ENCODE results near the gene ARHGAP9. TPM values are rescaled to one million over a fixed set of nuclear protein-coding genes. Genes with fewer than 3 reads are reported as not detected.

Gene ARHGAP9
- total RNA-seq, 4 donors from 2014 or later, result 5.4 to 7.4 (median 5.9) TPM

DNA sequence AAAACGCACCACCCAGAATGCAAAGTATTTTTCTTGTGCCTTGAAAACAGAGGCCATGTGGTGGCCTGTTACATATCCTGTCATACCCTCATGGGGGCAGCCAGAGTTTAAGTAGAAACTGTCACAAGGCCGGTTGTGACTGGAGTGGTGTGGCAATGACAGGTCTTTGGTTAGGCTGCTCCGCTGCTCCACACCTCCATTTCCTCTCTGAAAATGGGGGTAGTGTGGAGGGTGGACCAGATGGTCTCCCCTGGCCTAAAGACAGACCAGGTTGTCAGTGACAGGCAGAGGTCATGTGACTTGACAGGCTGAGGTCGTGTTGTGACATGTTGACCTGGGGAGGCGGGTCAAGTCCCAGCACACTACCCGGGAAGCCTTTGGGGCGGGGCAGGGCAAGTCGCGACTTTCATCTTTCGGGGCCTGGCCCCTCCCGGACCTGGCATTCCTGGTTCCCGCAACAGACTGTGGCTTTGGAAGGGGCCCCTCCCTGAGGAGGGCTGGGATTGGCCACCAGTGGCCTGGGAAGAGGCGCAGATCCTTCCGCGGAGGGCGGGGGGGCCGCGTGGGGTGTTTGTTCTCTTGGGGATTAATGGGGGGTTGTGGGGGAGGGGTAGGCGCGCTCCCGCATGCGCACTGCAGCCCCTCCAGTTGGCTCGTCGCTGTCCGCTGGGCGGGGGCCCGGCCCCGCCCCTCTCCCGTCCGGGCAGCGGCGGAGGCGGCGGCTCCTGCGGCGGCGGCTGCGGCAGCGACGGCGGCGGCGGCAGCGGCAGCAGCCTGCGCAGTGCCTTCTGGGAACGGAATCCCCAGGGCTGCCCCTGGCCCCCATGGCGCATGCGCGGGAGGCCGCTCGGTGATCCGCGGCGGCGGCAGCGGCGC, 42.6 kb upstream of the ARHGAP9 start, which contains the start of gene MBD6:
Gene MBD6, plus strand, starts transcription at position 814 of the 876 bp plus-strand sequence. CDS start 1,480 bp downstream, outside the sequence.
- WGBS, result 2% methylated on average over 13 of the region's 57 CpGs
- peaks cover 24% of the 10 kb centered on the region for H3K36me3 ChIP-seq
- H3K27me3 ChIP-seq, result no peaks in the 10 kb centered on the region
- H3K4me3 ChIP-seq, result peak within 1 kb of the TSS; percentile 77
- H3K27ac ChIP-seq, result peak within 1 kb of the TSS; percentile 96
- no peaks in the 10 kb centered on the region for H3K9me3 ChIP-seq
- DNase-seq (ENCODE audit: low spot score in 2 of 2), result peak; percentile 95 to 97
- H3K4me1 ChIP-seq, result peaks cover 70% of the 10 kb centered on the region
- TF ChIP-seq, protein P1, sequence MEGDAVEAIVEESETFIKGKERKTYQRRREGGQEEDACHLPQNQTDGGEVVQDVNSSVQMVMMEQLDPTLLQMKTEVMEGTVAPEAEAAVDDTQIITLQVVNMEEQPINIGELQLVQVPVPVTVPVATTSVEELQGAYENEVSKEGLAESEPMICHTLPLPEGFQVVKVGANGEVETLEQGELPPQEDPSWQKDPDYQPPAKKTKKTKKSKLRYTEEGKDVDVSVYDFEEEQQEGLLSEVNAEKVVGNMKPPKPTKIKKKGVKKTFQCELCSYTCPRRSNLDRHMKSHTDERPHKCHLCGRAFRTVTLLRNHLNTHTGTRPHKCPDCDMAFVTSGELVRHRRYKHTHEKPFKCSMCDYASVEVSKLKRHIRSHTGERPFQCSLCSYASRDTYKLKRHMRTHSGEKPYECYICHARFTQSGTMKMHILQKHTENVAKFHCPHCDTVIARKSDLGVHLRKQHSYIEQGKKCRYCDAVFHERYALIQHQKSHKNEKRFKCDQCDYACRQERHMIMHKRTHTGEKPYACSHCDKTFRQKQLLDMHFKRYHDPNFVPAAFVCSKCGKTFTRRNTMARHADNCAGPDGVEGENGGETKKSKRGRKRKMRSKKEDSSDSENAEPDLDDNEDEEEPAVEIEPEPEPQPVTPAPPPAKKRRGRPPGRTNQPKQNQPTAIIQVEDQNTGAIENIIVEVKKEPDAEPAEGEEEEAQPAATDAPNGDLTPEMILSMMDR (IDR thresholded peaks at IDR 0.05), result no peak
- peak; percentile 13 to 54 for TF ChIP-seq POLR2A (IDR thresholded peaks at IDR 0.05)
- peak in 2 of 3 donors; percentile 30 to 85 for TF ChIP-seq POLR2AphosphoS5 (IDR thresholded peaks at IDR 0.05)

DNA sequence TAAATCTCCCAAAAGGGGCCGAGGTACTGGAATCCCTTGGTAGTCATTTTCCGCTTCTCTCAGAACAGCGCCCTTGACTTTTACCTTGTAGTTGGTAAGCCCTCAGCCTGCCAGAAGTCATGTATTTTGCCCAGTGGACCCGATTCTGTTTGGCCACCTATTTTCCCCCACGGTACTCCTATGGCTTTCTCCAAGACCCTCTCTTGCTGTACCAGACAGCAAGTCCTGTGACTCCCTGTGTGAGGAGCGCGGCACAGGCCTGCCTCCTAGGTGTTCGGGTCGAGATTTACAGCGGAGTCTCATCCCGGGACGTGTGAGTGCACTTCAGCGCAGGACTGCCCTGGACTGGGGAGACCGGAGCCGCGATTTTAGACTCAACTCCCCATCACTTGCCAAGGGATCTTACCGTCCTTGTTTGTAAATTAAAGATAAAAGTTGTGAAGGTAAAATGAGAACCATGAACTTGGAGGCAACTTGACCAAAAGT, 41.9 kb upstream of the ARHGAP9 start:
- WGBS, result 47% methylated on average over 16 of the region's 17 CpGs
- Histone ChIP-seq H3K36me3 (peaks cover 24% of the 10 kb centered on the region), H3K27me3 (no peaks in the 10 kb centered on the region), H3K4me1 (peaks cover 75% of the 10 kb centered on the region), H3K9me3 (no peaks in the 10 kb centered on the region), H3K4me3 (peak overlapping the region; percentile 77), H3K27ac (peak overlapping the region; percentile 96)
- peak in 1 of 2 donors; percentile 80 for DNase-seq (ENCODE audit: low spot score in 2 of 2)
- no peak for TF ChIP-seq EP300 (IDR thresholded peaks at IDR 0.05)
- TF ChIP-seq, protein P1 (IDR thresholded peaks at IDR 0.05), result no peak
- TF ChIP-seq POLR2A (IDR thresholded peaks at IDR 0.05), result no peak
- TF ChIP-seq POLR2AphosphoS5 (IDR thresholded peaks at IDR 0.05), result no peak

DNA sequence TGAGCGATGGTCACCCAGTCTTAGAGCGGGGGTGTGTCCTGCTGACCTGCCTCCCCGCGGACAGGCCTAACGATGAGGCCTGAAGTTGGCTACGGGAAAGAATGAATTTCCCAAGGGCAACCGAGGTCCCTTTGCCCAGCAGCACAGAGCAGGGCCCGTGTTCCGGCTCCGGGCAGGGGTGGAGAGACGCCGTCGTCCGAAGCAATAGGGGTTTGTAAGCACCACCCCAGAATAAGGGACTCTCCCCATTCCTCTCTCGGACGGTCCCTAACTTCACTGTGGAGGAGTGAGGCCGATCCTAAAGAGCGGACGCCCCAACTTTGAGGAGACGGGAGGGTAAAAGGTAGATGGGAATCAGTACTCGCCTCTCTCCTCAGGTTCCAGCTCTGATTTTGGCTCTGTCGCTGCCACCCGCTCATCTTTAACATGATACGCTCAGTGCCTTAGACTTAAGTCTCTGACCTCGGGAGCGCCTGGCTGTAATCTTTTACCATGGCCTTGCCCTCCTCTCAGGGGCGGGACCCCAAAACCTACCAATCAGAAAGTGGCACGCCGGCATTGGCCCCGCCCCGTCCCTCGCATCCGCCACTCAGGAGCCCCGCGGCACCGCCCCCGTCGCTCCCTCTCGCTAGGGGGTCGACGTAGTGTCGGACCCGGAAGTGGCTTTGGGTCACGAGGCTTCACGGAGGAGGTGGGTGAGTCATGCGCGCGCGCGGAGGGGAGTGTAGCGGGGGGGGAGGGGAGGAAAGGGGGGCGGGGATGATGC, 40.6 kb upstream of the ARHGAP9 start, which contains the start of gene DDIT3:
Gene DDIT3, minus strand, starts transcription at position 462 of the 766 bp plus-strand sequence. CDS start 3,108 bp downstream, outside the sequence.
- 0% methylated on average over 20 of the region's 52 CpGs for WGBS
- DNase-seq (ENCODE audit: low spot score in 2 of 2), result peak; percentile 100
- H3K36me3 ChIP-seq, result peaks cover 24% of the 10 kb centered on the region
- peak within 1 kb of the TSS; percentile 96 for H3K27ac ChIP-seq
- H3K27me3 ChIP-seq, result no peaks in the 10 kb centered on the region
- TF ChIP-seq POLR2A (IDR thresholded peaks at IDR 0.05), result peak; percentile 98 to 100
- TF ChIP-seq, protein P1 (IDR thresholded peaks at IDR 0.05), result no peak
- peak; percentile 96 to 99 (median 99) for TF ChIP-seq POLR2AphosphoS5 (IDR thresholded peaks at IDR 0.05)
- peak; percentile 41 for TF ChIP-seq EP300 (IDR thresholded peaks at IDR 0.05)
- no peaks in the 10 kb centered on the region for H3K9me3 ChIP-seq
- H3K4me1 ChIP-seq, result peaks cover 68% of the 10 kb centered on the region
- H3K4me3 ChIP-seq, result peak within 1 kb of the TSS; percentile 77

DNA sequence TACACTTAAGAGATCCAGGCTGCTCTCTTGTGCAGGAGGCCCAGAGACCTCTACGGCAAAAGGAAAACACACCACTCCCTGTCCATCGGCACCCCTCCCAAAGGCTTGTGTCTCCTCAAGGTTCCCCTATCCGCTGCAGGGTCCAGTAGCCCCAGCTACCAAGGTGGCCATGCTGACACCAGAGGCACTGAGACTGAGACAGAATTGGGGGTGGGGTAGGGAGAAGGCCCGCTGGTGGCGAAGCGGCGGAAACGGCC, 40.1 kb upstream of the ARHGAP9 start:
- peaks cover 27% of the 10 kb centered on the region for H3K36me3 ChIP-seq
- peak overlapping the region; percentile 77 for H3K4me3 ChIP-seq
- H3K9me3 ChIP-seq, result no peaks in the 10 kb centered on the region
- peak; percentile 82 to 85 for DNase-seq (ENCODE audit: low spot score in 2 of 2)
- peaks cover 63% of the 10 kb centered on the region for H3K4me1 ChIP-seq
- WGBS, result 0% methylated on average over 5 of the region's 8 CpGs
- peak overlapping the region; percentile 96 for H3K27ac ChIP-seq
- H3K27me3 ChIP-seq, result no peaks in the 10 kb centered on the region
- TF ChIP-seq POLR2A (IDR thresholded peaks at IDR 0.05) (no peak), EP300 (IDR thresholded peaks at IDR 0.05) (no peak), POLR2AphosphoS5 (IDR thresholded peaks at IDR 0.05) (no peak)
- TF ChIP-seq, protein P1 (IDR thresholded peaks at IDR 0.05), result no peak

Data from suprapubic skin (tissue), 4 donors.